Vagina (tissue), 2 donors: ENCODE measurements around the gene AGPS. TPM values are rescaled to one million over a fixed set of nuclear protein-coding genes. Genes with fewer than 3 reads are reported as not detected.

Source experiments
- DNase-seq, 2 donors: peaks; one replicate each; pipeline ENCODE4 v3.0.0-alpha.2; 2017; ENCODE audit errors: extremely low spot score in 2 of 2
- H3K27ac ChIP-seq: fragments of 200-600 bp; sonication (generic); one replicate; pipeline ENCODE4 v1.5.1; 2019
- H3K27me3 ChIP-seq: fragments of 200-600 bp; sonication (generic); one replicate; pipeline ENCODE4 v1.5.1; 2019
- H3K36me3 ChIP-seq, 2 donors: fragments of 200-600 bp; sonication (generic); one replicate each; pipeline ENCODE4 v1.5.1; 2017 to 2019
- H3K4me1 ChIP-seq: fragments of 200-600 bp; sonication (generic); one replicate; pipeline ENCODE4 v1.5.1; 2019
- H3K4me3 ChIP-seq, 2 donors: fragments of 200-600 bp; sonication (generic); 1 replicate in 1 of 2; 2 replicates in 1 of 2; pipeline ENCODE4 v1.5.1; 2016 to 2019
- H3K9me3 ChIP-seq: fragments of 200-600 bp; sonication (generic); one replicate; pipeline ENCODE4 v1.5.1; 2019
- POLR2A ChIP-seq, 2 donors: fragments of 450-650 bp; IDR thresholded peaks; one replicate each; pipeline ENCODE4 v1.6.1; 2017; ENCODE audit warnings: antibody characterized with exemption in 2 of 2, mild to moderate bottlenecking in 2 of 2, moderate library complexity in 2 of 2
- POLR2AphosphoS5 ChIP-seq, 2 donors: sonication (generic); formaldehyde crosslinking; IDR thresholded peaks; one replicate each; pipeline ENCODE4 v1.9.0; 2017; ENCODE audit warnings: antibody characterized with exemption in 2 of 2, mild to moderate bottlenecking in 2 of 2, low read depth in 1 of 2; ENCODE audit not compliant: insufficient read depth in 1 of 2
- intact Hi-C: fragments of 100-400 bp; cut with DNase I; formaldehyde crosslinking; loops from one replicate; pipeline ENCODE4 v1.15.1; 2023
- total RNA-seq: library from RNA; depleted of rRNA; stranded (reverse); fragments of >200 nt; gene quantifications from one replicate; pipeline ENCODE4 v1.2.3, GENCODE V29; 2016
- TF ChIP-seq, protein P1 (sequence below), 3 experiments: fragments of 450-650 bp in 2 of 3; fragments of 200-600 bp in 1 of 3; sonication (generic) in 1 of 3; IDR thresholded peaks; one replicate each; pipeline ENCODE4 v1.5.1; 2017 to 2019; ENCODE audit warnings: antibody characterized with exemption in 3 of 3, mild to moderate bottlenecking in 2 of 3, moderate library complexity in 2 of 3

The AGPS gene
- total RNA-seq, 1 donor from 2014 or later: 27.3 TPM

DNA sequence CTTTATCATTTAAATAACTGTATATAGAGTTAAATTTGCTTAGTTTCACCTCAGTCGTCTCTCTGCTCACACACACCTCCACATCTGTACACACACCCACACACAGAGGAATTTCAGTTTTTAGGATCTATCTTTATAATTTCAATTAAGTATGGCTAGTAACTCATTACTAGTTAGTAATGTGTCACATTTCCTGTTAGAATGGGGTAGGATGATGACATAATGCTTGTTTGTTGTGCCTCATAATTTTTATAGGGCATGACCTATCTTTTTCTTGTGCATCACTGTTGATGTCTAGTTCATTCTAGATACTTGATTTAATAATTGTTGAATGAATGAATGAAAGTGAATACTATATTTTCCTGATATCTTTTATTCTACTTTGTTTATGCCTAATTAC, 108.6 kb downstream of the AGPS start:
- no peak for DNase-seq
- Histone ChIP-seq H3K9me3 (no peaks in the 10 kb centered on the region), H3K27me3 (no peaks in the 10 kb centered on the region), H3K27ac (no peak overlapping the region), H3K36me3 (peaks cover 0 to 5% of the 10 kb centered on the region in 2 donors), H3K4me3 (no peak overlapping the region), H3K4me1 (no peaks in the 10 kb centered on the region)
- intact Hi-C loops: no loop called here
- TF ChIP-seq POLR2A (IDR thresholded peaks at IDR 0.05) (no peak), POLR2AphosphoS5 (IDR thresholded peaks at IDR 0.05; ENCODE audit: insufficient read depth in 1 of 2, low read depth in 1 of 2) (no peak)
- TF ChIP-seq, protein P1, sequence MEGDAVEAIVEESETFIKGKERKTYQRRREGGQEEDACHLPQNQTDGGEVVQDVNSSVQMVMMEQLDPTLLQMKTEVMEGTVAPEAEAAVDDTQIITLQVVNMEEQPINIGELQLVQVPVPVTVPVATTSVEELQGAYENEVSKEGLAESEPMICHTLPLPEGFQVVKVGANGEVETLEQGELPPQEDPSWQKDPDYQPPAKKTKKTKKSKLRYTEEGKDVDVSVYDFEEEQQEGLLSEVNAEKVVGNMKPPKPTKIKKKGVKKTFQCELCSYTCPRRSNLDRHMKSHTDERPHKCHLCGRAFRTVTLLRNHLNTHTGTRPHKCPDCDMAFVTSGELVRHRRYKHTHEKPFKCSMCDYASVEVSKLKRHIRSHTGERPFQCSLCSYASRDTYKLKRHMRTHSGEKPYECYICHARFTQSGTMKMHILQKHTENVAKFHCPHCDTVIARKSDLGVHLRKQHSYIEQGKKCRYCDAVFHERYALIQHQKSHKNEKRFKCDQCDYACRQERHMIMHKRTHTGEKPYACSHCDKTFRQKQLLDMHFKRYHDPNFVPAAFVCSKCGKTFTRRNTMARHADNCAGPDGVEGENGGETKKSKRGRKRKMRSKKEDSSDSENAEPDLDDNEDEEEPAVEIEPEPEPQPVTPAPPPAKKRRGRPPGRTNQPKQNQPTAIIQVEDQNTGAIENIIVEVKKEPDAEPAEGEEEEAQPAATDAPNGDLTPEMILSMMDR (IDR thresholded peaks at IDR 0.05): no peak

DNA sequence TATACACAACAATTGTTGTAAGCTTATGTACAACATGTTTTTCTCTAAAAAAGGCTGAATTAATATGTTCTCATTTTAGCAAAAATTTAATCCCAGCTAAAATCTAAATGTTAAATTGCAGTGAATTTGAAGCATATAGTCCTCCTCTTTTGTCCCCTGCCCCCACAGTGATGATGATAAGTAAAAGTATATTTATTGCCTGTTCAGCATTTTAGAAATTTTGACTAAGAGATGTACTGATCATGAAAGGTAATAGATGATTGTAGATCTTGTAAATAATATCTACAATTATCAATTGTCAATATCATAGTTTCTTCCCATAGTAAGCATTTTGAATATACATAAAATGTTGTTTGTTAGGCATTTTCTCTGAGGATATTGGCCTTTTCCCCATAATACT, 113.9 kb downstream of the AGPS start:
- no peaks in the 10 kb centered on the region for H3K9me3 ChIP-seq
- no peak overlapping the region for H3K27ac ChIP-seq
- no peaks in the 10 kb centered on the region for H3K36me3 ChIP-seq
- no peak overlapping the region for H3K4me3 ChIP-seq
- H3K27me3 ChIP-seq: no peaks in the 10 kb centered on the region
- H3K4me1 ChIP-seq: no peaks in the 10 kb centered on the region
- no peak for TF ChIP-seq POLR2AphosphoS5 (IDR thresholded peaks at IDR 0.05; ENCODE audit: insufficient read depth in 1 of 2, low read depth in 1 of 2)
- TF ChIP-seq, protein P1 (IDR thresholded peaks at IDR 0.05): no peak
- TF ChIP-seq POLR2A (IDR thresholded peaks at IDR 0.05): no peak
- intact Hi-C loops: no loop called here
- no peak for DNase-seq

DNA sequence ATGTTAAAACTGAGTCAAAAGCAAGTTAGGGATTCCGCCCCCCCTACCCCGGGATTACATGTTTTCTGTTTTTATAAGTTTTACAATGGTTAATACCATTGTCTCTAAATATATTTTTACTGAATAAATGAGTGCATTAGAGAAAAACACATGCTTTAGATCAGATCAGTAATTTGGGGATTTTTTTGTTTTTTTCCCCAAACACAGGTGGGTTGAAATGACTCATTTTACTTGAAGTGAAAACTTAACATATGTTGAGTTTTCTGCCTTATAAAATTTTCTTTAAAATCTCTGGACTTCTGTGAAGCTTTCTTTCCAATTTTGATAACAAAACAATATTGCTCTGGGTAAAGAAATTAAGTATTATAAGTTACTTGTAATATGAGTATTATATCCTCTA, 114.4 kb downstream of the AGPS start:
- Histone ChIP-seq H3K4me1 (no peaks in the 10 kb centered on the region), H3K27me3 (no peaks in the 10 kb centered on the region), H3K27ac (no peak overlapping the region), H3K9me3 (no peaks in the 10 kb centered on the region), H3K4me3 (no peak overlapping the region), H3K36me3 (no peaks in the 10 kb centered on the region)
- TF ChIP-seq POLR2AphosphoS5 (IDR thresholded peaks at IDR 0.05; ENCODE audit: insufficient read depth in 1 of 2, low read depth in 1 of 2): no peak
- no peak for TF ChIP-seq POLR2A (IDR thresholded peaks at IDR 0.05)
- TF ChIP-seq, protein P1 (IDR thresholded peaks at IDR 0.05): no peak
- no peak for DNase-seq
- intact Hi-C loops: no loop called here

DNA sequence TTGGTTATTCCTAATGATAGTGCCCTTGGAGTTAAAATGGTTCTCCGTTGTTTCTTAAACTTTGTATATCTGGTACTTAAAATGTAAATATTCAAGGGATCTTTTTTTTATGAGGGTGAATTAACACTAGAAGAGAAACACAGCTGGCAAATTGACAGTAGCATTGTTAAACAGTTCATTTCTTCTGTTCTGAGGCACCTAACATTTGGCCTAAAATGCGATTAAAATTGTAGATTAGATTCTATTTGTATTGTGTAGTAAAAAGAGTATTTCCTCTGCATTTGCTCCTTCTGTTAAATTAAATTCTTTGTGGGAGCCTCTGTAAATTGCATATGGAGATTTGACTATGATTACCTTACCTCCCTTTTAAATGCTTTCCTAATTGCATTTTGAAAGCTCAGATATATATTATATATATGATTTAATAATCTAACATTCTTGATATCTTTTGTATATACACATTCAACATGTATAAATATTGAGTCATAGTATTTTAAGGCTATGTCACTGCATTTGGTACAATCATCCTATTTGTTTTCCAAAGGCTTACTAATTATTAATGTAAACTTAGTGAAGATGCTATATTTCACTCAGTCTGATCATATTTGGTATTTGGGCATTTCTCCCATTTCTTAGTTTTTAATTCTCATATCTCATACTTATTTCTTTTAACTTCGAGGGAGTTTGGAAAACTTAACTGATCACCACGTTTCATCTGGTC, 124.4 kb downstream of the AGPS start:
- H3K27ac ChIP-seq: no peak overlapping the region
- peaks cover 0 to 4% of the 10 kb centered on the region in 2 donors for H3K36me3 ChIP-seq
- H3K4me3 ChIP-seq: no peak overlapping the region
- intact Hi-C loops: no loop called here
- DNase-seq: no peak
- H3K9me3 ChIP-seq: no peaks in the 10 kb centered on the region
- no peaks in the 10 kb centered on the region for H3K4me1 ChIP-seq
- H3K27me3 ChIP-seq: no peaks in the 10 kb centered on the region
- TF ChIP-seq POLR2A (IDR thresholded peaks at IDR 0.05) (no peak), POLR2AphosphoS5 (IDR thresholded peaks at IDR 0.05; ENCODE audit: insufficient read depth in 1 of 2, low read depth in 1 of 2) (no peak)
- TF ChIP-seq, protein P1 (IDR thresholded peaks at IDR 0.05): no peak

DNA sequence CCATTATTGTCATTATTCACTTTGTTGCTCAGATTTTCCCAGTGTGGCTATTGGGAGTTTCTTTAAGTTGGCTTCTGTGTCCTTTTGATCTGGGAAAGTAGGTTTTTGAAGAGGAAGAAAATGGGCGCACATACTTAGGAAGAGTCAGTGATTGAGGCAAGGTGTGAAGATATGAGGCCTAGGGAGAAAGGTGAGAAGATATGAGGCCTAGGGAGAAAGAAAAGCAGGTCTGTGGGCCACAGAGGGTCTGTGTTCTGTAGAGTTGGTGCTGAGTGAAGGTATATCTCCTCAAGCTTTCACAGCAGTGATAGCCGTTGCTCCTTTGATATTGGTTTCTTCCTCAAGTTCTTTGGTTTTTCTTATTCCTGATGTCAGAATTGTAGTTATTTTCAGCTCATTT, 126.2 kb downstream of the AGPS start:
- peaks cover 0 to 4% of the 10 kb centered on the region in 2 donors for H3K36me3 ChIP-seq
- H3K9me3 ChIP-seq: no peaks in the 10 kb centered on the region
- H3K27me3 ChIP-seq: no peaks in the 10 kb centered on the region
- intact Hi-C loops: no loop called here
- H3K27ac ChIP-seq: no peak overlapping the region
- H3K4me3 ChIP-seq: no peak overlapping the region
- TF ChIP-seq, protein P1 (IDR thresholded peaks at IDR 0.05): no peak
- TF ChIP-seq POLR2A (IDR thresholded peaks at IDR 0.05) (no peak), POLR2AphosphoS5 (IDR thresholded peaks at IDR 0.05; ENCODE audit: insufficient read depth in 1 of 2, low read depth in 1 of 2) (no peak)
- no peaks in the 10 kb centered on the region for H3K4me1 ChIP-seq
- DNase-seq: no peak
